PFSK-1 (cell line): ENCODE measurements around the gene AP3S1.

Experiments
- FOXP2 ChIP-seq: optimal IDR thresholded peaks from 2 replicates; pipeline ENCODE3; 2011; ENCODE audit warnings: borderline replicate concordance, control low read depth, inconsistent platforms; ENCODE audit not compliant: insufficient read depth; ENCODE audit errors: extremely low read length, extremely low read depth
- POLR2AphosphoS5 ChIP-seq: IDR thresholded peaks from 2 replicates; pipeline ENCODE4 v1.6.1; 2012; ENCODE audit warnings: low read depth, mild to moderate bottlenecking, control low read depth, low read length, moderate library complexity
- SIN3A ChIP-seq: IDR thresholded peaks from 2 replicates; pipeline ENCODE4 v1.6.1; 2012; ENCODE audit warnings: mild to moderate bottlenecking, low read length, moderate library complexity, borderline replicate concordance; ENCODE audit not compliant: insufficient read depth
- TAF1 ChIP-seq: IDR thresholded peaks from 2 replicates; pipeline ENCODE4 v1.6.1; 2012; ENCODE audit warnings: low read length, control low read depth, borderline replicate concordance; ENCODE audit not compliant: insufficient read depth
- TF ChIP-seq, protein P1 (sequence below), 2 experiments: IDR thresholded peaks; 2 replicates each; pipeline versions ENCODE4 v1.6.1 to v1.8.0; 2011 to 2012; ENCODE audit warnings: low read depth in 2 of 2, low read length in 2 of 2, control low read depth in 1 of 2, inconsistent platforms in 1 of 2, mild to moderate bottlenecking in 1 of 2, moderate library complexity in 1 of 2; ENCODE audit not compliant: insufficient read depth in 1 of 2

DNA sequence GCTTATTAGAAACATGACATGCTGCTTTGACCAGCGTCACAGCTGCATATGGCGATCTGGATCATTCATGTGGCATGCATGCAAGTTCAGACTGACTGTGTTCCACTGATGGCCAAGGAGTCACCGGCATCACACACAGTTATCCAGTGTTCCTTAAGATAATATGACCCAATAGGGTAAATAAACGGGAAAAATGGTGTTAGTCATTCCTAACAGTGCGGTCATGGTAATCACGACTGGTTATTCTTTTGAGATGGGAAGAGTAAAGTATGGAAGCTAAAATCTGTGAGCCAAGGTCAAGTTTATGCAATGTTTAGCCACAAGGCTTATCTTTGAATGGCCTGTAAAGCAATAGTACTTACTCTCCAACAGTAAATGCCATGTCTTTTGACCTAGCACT lies 91.3 kb downstream of the AP3S1 start:
- TF ChIP-seq TAF1, result no peak
- TF ChIP-seq POLR2AphosphoS5, result no peak
- no peak for TF ChIP-seq SIN3A
- TF ChIP-seq, protein P1, sequence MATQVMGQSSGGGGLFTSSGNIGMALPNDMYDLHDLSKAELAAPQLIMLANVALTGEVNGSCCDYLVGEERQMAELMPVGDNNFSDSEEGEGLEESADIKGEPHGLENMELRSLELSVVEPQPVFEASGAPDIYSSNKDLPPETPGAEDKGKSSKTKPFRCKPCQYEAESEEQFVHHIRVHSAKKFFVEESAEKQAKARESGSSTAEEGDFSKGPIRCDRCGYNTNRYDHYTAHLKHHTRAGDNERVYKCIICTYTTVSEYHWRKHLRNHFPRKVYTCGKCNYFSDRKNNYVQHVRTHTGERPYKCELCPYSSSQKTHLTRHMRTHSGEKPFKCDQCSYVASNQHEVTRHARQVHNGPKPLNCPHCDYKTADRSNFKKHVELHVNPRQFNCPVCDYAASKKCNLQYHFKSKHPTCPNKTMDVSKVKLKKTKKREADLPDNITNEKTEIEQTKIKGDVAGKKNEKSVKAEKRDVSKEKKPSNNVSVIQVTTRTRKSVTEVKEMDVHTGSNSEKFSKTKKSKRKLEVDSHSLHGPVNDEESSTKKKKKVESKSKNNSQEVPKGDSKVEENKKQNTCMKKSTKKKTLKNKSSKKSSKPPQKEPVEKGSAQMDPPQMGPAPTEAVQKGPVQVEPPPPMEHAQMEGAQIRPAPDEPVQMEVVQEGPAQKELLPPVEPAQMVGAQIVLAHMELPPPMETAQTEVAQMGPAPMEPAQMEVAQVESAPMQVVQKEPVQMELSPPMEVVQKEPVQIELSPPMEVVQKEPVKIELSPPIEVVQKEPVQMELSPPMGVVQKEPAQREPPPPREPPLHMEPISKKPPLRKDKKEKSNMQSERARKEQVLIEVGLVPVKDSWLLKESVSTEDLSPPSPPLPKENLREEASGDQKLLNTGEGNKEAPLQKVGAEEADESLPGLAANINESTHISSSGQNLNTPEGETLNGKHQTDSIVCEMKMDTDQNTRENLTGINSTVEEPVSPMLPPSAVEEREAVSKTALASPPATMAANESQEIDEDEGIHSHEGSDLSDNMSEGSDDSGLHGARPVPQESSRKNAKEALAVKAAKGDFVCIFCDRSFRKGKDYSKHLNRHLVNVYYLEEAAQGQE (IDR thresholded peaks at IDR 0.05; ENCODE audit: insufficient read depth in 1 of 2, low read depth in 2 of 2, low read length in 2 of 2), result no peak
- TF ChIP-seq FOXP2, result no peak
